Measurements from ENCODE around the gene LRRC75A.
"Not testable (repeated sequence)": the region's sequence is repeated elsewhere in the genome, so short reads cannot be mapped to it uniquely, and the experiment has no call there.

LRRC75A gene

DNA sequence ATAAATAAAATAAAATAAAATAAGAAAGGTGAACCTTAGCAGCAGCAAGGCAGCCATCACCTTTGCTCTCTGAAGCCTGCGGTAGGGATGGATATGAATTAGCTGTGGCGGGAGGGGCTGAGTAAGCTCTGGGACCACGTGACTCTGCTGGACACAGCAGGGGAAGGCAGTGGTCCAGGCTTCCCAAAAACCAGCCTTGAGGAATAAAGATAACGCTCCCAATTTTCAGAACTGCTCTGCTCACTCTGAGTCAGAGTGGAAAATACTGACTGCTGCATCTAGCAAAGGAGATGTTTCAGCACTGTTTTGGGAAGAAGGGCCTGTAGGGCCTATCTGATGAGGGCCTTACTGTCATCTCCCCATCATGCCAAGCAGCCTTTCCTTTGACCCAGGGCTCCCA lies 96.1 kb downstream of the LRRC75A start:
- not testable (repeated sequence) for DNase-seq

DNA sequence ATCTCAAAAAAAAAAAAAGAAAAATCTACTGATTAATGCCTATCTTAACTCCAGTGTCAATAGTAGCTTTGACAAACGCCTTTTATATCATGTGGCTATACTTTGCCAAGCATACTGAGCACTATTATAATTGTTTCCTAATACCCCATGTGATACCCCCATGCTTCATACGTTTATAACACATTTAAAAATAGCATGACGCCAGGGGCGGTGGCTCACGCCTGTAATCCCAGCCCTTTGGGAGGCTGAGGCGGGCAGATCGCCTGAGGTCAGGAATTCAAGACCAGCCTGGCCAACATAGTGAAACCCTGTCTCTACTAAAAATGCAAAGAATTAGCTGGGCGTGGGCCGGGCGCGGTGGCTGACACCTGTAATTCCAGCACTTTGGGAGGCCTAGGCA lies 99.5 kb downstream of the LRRC75A start:
- DNase-seq = not testable (repeated sequence)

All from NCI-H524 treated with DMSO at 0.1 percent for 48 hours (cell line).